A549 (cell line): ENCODE results near the gene BUB1B. TPM values are rescaled to one million over a fixed set of nuclear protein-coding genes. Genes with fewer than 3 reads are reported as not detected.

ENCODE experiments used
- ATAC-seq, 2 experiments: fragments of 200-7000 bp in 1 of 2; fragments of >200 bp in 1 of 2; cut with Nextera tagmentation in 1 of 2; cut with Tn5 transposase in 1 of 2; 3 replicates each; pipeline versions ENCODE4 v1.8.0 to v1.9.1; 2018 to 2020; ENCODE audit warnings: mild to moderate bottlenecking in 1 of 2, moderate library complexity in 1 of 2
- CTCF ChIA-PET: fragments of 300-600 bp; sonication (Branson Sonifier 250); formaldehyde crosslinking; extraction: SDS; loops from one replicate; lab custom pipeline; 2021; ENCODE audit warnings: antibody characterized with exemption, inconsistent platforms; lab: Yijun Ruan, JAX
- POLR2A ChIA-PET: fragments of 350-600 bp; formaldehyde crosslinking; extraction: SDS; loops from one replicate; lab custom pipeline; 2021; ENCODE audit warnings: antibody characterized with exemption, inconsistent platforms; lab: Yijun Ruan, JAX
- DNase-seq, 2 experiments: peaks; one replicate each; pipeline versions ENCODE4 v3.0.0 to v3.0.0-alpha.2; 2011 to 2016; ENCODE audit warnings: low read depth in 1 of 2, low spot score in 1 of 2
- FAIRE-seq: peaks from 2 replicates; lab custom pipeline; 2011; peaks lifted over from hg19 to GRCh38; lab: Jason Lieb, UNC
- H3K27ac ChIP-seq, 2 experiments: fragments of >200 bp; sonication (Bioruptor Twin); formaldehyde crosslinking; 3 replicates each; pipeline ENCODE4 v1.5.1; 2016 to 2017
- H3K4me1 ChIP-seq: fragments of >200 bp; sonication (Bioruptor Twin); formaldehyde crosslinking; 3 replicates; pipeline ENCODE4 v1.6.1; 2016
- H3K4me2 ChIP-seq: fragments of >200 bp; sonication (Bioruptor Twin); formaldehyde crosslinking; 3 replicates; pipeline ENCODE4 v1.6.1; 2016
- H3K4me3 ChIP-seq: fragments of >200 bp; sonication (Bioruptor Twin); formaldehyde crosslinking; 3 replicates; pipeline ENCODE4 v1.5.1; 2016
- H3K9me3 ChIP-seq: fragments of >200 bp; sonication (Bioruptor Twin); formaldehyde crosslinking; 3 replicates; pipeline ENCODE4 v1.6.1; 2016
- BHLHE40 ChIP-seq: IDR thresholded peaks from 2 replicates; pipeline ENCODE4 v1.6.1; 2012; ENCODE audit warnings: low read depth, low read length, inconsistent platforms
- CTCF ChIP-seq: fragments of >200 bp; sonication (Bioruptor Twin); formaldehyde crosslinking; IDR thresholded peaks from 3 replicates; pipeline ENCODE4 v1.5.1; 2016
- E2F6 ChIP-seq: IDR thresholded peaks from 2 replicates; pipeline ENCODE4 v1.6.1; 2012; ENCODE audit warnings: low read depth, borderline replicate concordance
- EHF ChIP-seq: fragments of 250-450 bp; sonication (Bioruptor Pico); IDR thresholded peaks from 2 replicates; pipeline ENCODE4 v1.5.0; 2020; ENCODE audit warnings: mild to moderate bottlenecking
- FOSL2 ChIP-seq, 2 experiments: fragments of 450-650 bp in 1 of 2; fragments of >200 bp in 1 of 2; sonication (Bioruptor Twin) in 1 of 2; formaldehyde crosslinking; IDR thresholded peaks; 2 replicates each; pipeline versions ENCODE4 v1.5.0 to v1.6.1; 2016 to 2020; ENCODE audit warnings: mild to moderate bottlenecking in 1 of 2, moderate library complexity in 1 of 2
- HEYL ChIP-seq: fragments of 250-450 bp; sonication (Bioruptor Pico); IDR thresholded peaks from 2 replicates; pipeline ENCODE4 v1.8.0; 2021; ENCODE audit warnings: mild to moderate bottlenecking, moderate library complexity
- HOXA7 ChIP-seq: fragments of 250-450 bp; sonication (Bioruptor Pico); IDR thresholded peaks from 2 replicates; pipeline ENCODE4 v1.5.0; 2020; ENCODE audit warnings: mild to moderate bottlenecking, moderate library complexity
- KDM1A ChIP-seq: fragments of 200-600 bp; sonication (generic); IDR thresholded peaks from 2 replicates; pipeline ENCODE4 v1.6.1; 2016; ENCODE audit warnings: low read depth, mild to moderate bottlenecking
- PHF8 ChIP-seq: fragments of 200-600 bp; sonication (generic); IDR thresholded peaks from 2 replicates; pipeline ENCODE4 v1.6.1; 2016; ENCODE audit warnings: low read depth, mild to moderate bottlenecking, antibody characterized with exemption, moderate library complexity, borderline replicate concordance
- POLR2A ChIP-seq: IDR thresholded peaks from 2 replicates; pipeline ENCODE4 v1.6.1; 2012; ENCODE audit warnings: mild to moderate bottlenecking, low read length
- RAD21 ChIP-seq, 2 experiments: fragments of >200 bp in 1 of 2; sonication (Bioruptor Twin) in 1 of 2; formaldehyde crosslinking in 1 of 2; IDR thresholded peaks in 1 of 2; conservative IDR thresholded peaks in 1 of 2; 2 replicates in 1 of 2; 3 replicates in 1 of 2; pipeline ENCODE4 v1.6.1; 2012 to 2018; ENCODE audit warnings: inconsistent platforms in 1 of 2
- RARB ChIP-seq: fragments of 250-450 bp; sonication (Bioruptor Pico); IDR thresholded peaks from 2 replicates; pipeline ENCODE4 v1.8.0; 2021; ENCODE audit warnings: mild to moderate bottlenecking, moderate library complexity
- USF2 ChIP-seq: fragments of 450-650 bp; IDR thresholded peaks from 2 replicates; pipeline ENCODE4 v1.6.1; 2014; ENCODE audit warnings: antibody characterized with exemption
- WGBS: methylation state at CpG from one replicate; pipeline ENCODE4 v1.1.6; 2017; ENCODE audit errors: missing lambda C conversion rate; 5-methylcytosine and 5-hydroxymethylcytosine counted together
- polyA plus RNA-seq, 4 experiments: library from polyadenylated mRNA; depleted of rRNA in 3 of 4; stranded (reverse); fragments of >200 nt; fragmentation: RNase III in 1 of 4; extraction: RNeasy Plus Mini Kit Qiagen cat#74134 plus additional on column Dnase treatment in 1 of 4; gene quantifications; 2 replicates in 3 of 4; 3 replicates in 1 of 4; pipeline ENCODE4 v1.2.3, GENCODE V29; 2011 to 2017

BUB1B gene
- polyA plus RNA-seq, 2 of the 4 experiments (the other 2 are of a cell fraction) = 37.5 to 50.2 TPM

- WGBS = 93% methylated on average over 10 of the region's 11 CpGs
- H3K4me2 ChIP-seq = no peak overlapping the region
- no peak overlapping the region for H3K27ac ChIP-seq
- ChIA-PET POLR2A (no interaction called here), CTCF (interaction anchor here (3.4 to 10.2 kb wide), 2 partner anchors 16 to 40 kb away, joined by 17 to 100 read pairs; no protein-coding TSS in a partner anchor)
- H3K4me3 ChIP-seq = no peak overlapping the region
- DNase-seq = no peak
- ATAC-seq = no peak
- FAIRE-seq = no peak
- 0 out of 3 replicates have a peak, but pooled peaks cover 4% of the 10 kb centered on the region for H3K4me1 ChIP-seq
- TF ChIP-seq USF2 = no peak
- no peak for TF ChIP-seq RARB (CRISPR knock-in tag)
- TF ChIP-seq KDM1A = no peak
- TF ChIP-seq HOXA7 (CRISPR knock-in tag) = no peak
- H3K9me3 ChIP-seq = no peaks in the 10 kb centered on the region
These were observed 73.1 kb downstream of the BUB1B start for GRCh38 chr15:40233727-40234577.

- CTCF ChIA-PET = interaction anchor here (3.4 to 10.2 kb wide), 2 partner anchors 17 to 39 kb away, joined by 17 to 100 read pairs; no protein-coding TSS in a partner anchor
- TF ChIP-seq EHF (CRISPR knock-in tag) = no peak
- TF ChIP-seq FOSL2 (IDR thresholded peaks at IDR 0.05) = no peak
- TF ChIP-seq FOSL2 (CRISPR knock-in tag; IDR thresholded peaks at IDR 0.05) = no peak
- no peak for TF ChIP-seq RARB (CRISPR knock-in tag)
- TF ChIP-seq BHLHE40 = no peak
- no peak for TF ChIP-seq CTCF
- TF ChIP-seq POLR2A = no peak
- no peak for TF ChIP-seq PHF8
- no peak for TF ChIP-seq HEYL (CRISPR knock-in tag)
- TF ChIP-seq RAD21 (conservative IDR thresholded peaks at IDR 0.05 in 1 of 2, IDR thresholded peaks at IDR 0.05 in 1 of 2) = no peak
- DNase-seq (no peak), ATAC-seq (no peak), FAIRE-seq (no peak)
- POLR2A ChIA-PET = no interaction called here
- Histone ChIP-seq H3K27ac (no peak overlapping the region), H3K4me3 (no peak overlapping the region), H3K4me1 (peaks cover 9% of the 10 kb centered on the region), H3K9me3 (no peaks in the 10 kb centered on the region), H3K4me2 (no peak overlapping the region)
- 77% methylated on average over 4 of the region's 4 CpGs for WGBS
These were observed 73.9 kb downstream of the BUB1B start for GRCh38 chr15:40234783-40235182.

GRCh38 chr15:40235201-40235885 lies 74.5 kb downstream of the BUB1B start:
- WGBS = 78% methylated on average over 4 of the region's 4 CpGs
- H3K9me3 ChIP-seq = no peaks in the 10 kb centered on the region
- H3K4me3 ChIP-seq = no peak overlapping the region
- FAIRE-seq (no peak), DNase-seq (no peak), ATAC-seq (peak in 1 of 2 experiments; percentile 17; a peak in 1 of 6 replicates)
- POLR2A ChIA-PET = no interaction called here
- no peak overlapping the region for H3K4me2 ChIP-seq
- no peak overlapping the region for H3K27ac ChIP-seq
- TF ChIP-seq E2F6 = no peak
- CTCF ChIA-PET = interaction anchor here (1.1 to 16.4 kb wide), 4 partner anchors 18 to 44 kb away, joined by 4 to 144 read pairs (median 58); no protein-coding TSS in a partner anchor
- H3K4me1 ChIP-seq = peaks cover 9% of the 10 kb centered on the region
